NCI-H2081 (cell line): ENCODE results near the gene GPR150.

Source experiments
- DNase-seq, 2 experiments: peaks; one replicate each; lab custom pipeline; 2025; lab: John Stamatoyannopoulos, UW

GPR150 gene

DNA sequence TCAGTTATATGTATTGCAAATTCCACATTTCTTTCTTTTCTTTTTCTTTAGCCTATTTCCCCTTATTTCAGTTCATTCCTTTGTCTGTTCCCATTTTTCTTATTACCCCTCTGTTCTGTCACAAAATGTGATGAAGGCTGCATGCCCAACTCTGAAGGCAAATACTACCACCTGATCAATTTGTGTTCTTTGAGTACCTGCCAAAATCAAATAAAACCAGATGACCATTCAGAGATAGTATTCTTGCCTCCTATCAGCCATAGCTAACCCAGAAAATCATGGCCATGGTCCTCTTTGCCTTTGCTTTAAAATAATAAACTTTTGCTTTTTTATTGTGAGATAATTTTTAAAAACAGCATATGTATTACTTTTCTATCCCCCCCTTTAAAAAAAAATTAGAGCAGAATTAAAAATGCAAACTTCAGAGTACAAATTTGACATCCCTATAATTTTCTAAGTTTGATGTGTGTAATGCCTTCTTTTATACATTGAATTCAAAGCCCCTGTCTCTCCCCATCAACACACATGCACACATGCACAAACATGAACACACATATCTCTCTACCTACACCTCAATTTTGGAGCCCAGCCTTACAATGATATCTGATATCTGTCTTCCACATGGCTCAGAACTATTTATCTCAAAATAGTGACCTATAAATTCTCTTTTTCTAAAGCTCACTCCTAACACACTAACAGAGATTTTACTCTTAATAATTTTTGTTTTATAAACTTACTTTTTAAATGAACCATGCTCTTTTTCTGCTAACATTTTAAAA, 30.1 kb downstream of the GPR150 start:
- no peak for DNase-seq

DNA sequence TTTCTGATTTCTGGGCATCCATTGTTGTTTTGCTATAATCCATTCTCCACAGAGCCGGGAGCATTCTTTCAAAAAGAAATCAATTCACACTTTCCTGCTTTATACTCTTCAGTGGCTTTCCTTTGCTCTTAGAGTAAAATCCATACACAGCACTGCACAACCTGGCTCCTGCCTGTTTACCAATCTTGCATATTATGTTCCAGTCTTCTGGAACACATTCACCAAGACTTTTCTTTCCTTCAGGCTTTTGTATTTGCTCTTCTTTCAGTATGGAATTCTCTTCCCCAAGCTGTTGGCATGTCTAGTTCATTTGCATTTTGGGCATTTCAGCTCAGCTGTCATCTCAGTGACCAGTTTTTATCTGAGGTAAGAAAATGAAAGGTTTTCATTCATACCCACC, 33.0 kb downstream of the GPR150 start:
- no peak for DNase-seq

DNA sequence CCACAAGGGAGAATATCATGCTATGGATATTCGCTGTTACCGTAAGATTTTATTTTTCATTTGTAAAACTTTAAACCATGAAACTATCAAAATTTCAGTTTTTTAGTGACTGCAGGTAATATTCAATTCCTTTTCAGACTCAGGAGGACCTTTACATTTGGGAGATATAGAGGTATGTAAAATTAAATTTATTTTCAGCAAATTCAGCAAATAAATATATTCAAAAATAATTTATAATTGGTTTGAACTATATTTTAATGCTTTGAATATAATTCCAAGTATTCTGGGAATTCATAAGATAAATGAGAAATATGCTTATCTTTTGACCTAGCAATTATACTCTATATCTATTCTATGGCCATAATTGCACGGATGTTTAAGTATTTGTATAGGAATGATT, 34.3 kb downstream of the GPR150 start:
- DNase-seq = no peak

DNA sequence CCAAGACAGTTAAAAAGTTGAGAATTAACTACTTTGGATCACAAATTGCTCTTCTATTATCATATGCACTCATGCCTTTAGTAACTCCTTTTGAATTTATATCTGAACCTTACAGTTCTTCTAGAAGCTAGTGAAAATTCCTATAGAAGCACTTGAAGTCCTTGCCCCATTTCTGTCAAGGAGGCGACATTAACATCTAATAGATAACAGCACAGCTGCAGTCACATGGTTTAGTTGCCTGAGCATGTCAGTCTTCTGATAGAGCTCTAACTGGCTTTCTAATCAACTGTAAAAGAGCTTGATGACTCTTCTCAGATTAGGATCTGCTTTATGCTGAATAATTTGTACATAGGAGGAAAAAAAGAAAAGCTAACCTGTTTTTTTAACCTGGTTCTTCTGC, 35.7 kb downstream of the GPR150 start:
- DNase-seq = no peak

DNA sequence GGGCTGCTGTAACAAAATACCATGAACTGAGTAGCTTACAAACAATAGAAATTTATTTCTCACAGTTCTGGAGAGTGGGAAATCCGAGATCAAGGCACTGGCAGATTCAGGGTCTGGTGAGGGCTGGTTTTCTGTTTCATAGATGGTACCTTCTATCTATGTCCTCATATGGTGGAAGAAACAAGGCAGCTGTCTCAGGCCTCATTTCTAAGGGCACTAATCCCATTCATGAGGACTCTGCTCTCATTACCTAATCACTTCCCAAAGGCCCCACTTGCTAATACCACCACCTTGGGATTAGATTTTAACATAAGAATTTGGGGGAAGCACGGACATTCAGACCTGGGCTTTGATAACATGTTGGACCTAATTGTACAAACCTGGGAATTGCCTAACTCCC, 40.2 kb downstream of the GPR150 start:
- DNase-seq = no peak

DNA sequence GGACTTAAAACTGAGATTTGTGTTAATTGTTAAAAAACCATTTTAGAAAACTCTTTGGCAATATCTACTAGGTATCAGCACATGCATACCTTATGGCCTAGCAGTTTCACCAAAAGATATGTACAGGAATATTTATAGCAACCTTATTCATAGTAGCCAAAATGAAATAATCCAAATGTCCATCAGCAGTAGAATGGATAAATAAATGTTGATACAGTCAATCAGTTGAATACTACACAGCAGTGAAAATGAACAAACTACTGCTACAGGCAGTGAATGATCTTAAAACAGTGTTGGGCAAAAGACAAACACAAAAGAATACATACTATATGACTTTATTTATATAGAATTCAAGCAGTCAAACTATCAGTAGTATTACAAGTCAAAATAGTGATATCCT, 43.1 kb downstream of the GPR150 start:
- no peak for DNase-seq

DNA sequence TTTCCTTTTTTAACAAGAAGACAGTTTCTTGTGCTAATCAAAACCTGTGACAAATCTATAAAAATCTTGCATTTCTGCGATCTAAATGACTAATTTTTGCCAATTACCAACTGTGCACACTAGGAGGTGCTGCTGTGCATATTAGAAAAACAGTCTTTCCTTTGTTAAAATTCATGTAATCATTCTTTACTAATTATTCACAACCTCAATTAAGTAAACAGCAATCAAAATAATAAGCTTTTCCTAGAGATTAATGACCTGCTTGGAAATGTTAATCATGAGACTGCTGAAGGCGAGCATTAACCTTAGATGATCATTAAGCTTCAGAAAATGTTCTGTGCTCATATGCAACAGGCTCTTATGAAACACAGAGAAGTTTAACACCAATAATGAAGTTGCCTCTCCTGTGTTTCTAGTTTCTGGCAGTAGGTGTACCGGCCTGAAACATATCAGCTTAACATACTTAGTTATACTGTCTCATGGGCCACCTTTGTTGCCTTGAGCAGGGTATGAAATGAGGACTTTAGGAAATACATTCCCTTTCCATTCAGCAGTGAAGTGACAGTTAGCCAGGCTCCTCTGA, 44.4 kb downstream of the GPR150 start:
- DNase-seq = peak in 1 of 2 experiments; percentile 20

DNA sequence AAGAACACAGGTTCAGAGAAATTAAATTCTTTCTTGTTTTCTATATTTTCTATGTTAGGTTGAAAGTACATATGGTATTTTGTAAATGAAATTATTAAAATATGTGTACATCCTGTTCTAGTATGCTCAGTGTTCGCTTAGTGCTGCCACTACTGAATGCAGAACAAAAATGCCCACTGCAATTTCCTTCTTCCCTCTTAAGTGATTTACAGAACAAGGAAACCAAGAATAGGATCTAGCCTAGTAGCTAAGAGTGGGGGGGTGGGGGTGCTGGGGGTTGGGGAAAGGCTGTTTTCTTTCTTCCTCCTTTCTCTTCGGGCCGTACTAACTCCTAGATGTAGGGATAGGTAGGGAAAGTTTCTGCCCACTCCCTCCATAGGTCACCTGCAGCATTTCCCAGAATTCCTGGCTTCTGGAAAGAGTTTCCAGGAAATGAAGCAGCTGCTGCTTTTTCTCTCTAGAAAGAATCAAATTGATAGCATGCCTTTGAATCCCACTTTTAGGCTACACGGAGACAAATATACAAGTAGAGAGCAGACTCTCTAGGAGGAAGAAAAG, 47.3 kb downstream of the GPR150 start:
- DNase-seq = no peak

DNA sequence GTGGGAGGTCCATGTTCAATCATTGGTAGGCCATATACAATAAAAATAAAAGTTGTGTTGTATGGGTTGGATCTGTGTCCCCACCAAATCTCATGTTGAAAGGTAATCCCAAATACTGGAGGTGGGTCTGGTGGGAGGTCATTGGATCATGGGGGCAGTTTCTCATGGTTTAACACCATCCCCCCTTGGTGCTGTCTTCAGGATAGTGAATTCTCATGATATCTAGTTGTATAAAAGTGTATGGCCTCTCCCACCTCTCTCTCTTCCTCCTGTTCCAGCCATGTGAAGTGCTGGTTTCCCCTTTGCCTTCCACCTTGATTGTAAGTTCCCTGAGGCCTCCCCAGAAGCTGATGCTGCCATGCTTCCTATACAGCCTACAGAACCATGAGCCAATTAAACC, 47.8 kb downstream of the GPR150 start:
- DNase-seq = no peak

DNA sequence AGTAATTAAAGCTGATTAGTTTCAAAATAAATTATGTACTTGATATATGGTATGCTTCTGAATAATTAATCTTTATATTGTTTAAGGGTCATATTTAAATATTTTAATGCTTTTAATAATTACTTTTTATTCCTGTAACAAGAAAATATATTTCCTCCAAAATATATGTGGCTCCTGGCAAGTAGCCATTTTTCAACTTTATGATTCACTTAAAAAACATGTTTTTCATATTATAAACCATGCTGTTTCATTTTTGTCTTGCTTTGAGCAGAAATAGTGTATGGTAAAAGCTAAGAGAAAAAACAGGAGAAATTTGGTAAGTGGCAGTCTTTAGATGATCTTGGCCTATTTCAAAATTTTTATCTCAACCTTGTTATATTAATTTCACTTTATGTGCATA, 48.3 kb downstream of the GPR150 start:
- DNase-seq = no peak

DNA sequence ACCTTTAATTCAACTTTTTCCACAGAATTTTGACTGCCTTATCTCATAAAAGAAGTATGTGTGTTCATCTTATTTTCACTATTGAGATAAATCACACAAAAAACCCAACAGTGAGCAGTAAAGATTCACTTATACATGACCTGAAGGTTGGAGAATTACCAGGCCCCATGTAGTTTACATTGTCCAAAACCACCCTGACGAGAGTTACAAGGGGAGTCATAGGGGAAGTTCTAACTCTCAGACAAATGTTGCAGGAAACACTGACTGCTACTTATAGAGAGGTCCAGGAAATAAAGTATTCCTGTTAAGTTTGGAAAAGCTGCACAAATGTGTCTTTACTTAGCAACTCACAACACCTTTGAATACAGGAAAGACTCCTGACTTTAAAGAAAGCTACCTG, 48.8 kb downstream of the GPR150 start:
- no peak for DNase-seq

DNA sequence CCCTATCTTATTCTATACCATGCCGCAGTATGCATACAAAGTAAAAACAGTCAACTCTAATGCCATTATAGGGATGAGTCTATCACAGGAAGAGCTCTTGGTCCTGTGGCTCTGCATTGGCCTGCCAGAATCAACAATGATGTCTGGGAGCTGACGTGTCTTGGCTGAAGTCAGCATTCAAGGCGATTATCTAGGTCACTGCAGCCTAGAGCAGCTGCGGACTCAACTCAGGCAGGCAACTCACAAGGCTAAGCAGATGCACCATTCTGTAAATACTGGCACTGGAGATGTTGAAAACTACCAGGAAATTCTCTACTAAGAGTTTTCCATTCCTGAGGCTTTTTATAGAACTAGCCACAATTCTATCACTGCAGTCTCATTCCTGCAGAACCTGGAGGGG, 49.7 kb downstream of the GPR150 start:
- no peak for DNase-seq

DNA sequence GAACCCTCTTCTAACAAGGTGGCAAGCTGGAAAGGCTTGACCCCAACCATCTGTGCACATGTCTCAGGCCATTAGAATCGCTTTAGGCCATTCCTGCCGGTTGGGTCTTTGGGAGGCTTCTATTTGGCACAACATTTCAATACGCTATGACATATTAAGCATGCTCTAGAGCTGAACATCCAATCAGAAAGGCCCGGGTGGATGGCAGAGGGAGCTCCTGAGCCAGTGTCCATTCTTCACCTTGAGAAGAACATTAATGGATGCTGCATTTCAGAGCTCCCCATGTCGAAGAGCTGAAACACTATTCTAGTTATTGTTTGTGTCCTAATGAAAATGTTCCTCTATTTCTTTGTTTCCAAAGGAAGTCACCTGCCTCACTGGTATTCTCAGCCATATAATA, 50.1 kb downstream of the GPR150 start:
- DNase-seq = no peak

DNA sequence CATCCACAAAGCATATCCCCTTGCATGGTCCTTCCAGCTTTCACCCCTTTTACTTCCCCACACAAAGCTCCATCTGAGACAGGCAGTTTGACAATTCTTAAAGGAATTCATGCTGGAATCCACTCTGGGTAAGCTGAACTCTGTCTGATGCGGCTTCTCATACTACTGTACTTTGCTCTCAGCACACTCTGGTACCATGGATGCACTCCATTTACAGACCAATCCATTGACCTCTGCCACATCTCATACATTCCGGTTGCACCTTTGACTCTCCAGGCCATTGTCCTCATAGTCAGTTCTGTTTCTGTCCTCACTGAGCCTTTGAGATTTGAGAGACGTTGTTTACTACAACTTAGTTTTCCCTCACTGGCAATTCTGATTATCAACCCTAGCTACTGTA, 50.7 kb downstream of the GPR150 start:
- no peak for DNase-seq
